Measurements from ENCODE around the gene SAMD1. TPM values are rescaled to one million over a fixed set of nuclear protein-coding genes. Genes with fewer than 3 reads are reported as not detected.

SAMD1 gene
- total RNA-seq, 3 donors from 2014 or later: 10.8 to 15.4 (median 14.2) TPM

DNA sequence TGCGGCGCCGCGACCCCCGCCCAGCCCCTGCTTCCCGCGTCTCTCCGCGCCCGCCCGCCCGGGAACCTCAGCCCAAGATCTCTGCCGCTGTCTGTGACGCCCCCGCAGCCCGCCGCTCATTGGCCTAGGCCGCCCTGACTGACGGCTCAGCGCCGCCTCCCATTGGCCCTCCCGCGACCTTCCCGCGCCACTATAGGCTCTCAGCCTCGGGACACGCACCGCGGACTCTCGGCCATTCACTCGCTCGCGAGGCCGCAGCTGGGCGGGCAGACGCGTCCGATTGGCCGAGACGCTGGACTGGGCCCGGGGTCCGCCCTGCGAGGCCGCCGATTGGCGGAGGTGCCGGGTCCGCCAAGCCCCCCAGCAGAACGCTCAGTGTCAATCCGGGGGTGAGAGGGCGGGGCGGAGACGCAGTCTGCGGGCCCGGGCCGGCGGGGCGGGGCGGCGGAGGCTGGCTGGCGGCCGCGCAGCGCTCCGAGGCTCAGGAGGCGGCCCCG lies 27.2 kb upstream of the SAMD1 start, which contains the start of gene PRKACA:
TSS of gene PRKACA (minus strand) at position 95 of the 497 bp plus-strand sequence. CDS start 215 bp downstream, outside the sequence.
- DNase-seq (ENCODE audit: low spot score in 2 of 2): peak; percentile 98 to 99
- no peaks in the 10 kb centered on the region for H3K27me3 ChIP-seq
- peak; percentile 5 to 49 (median 32) for TF ChIP-seq POLR2AphosphoS5 (IDR thresholded peaks at IDR 0.05)
- TF ChIP-seq, protein P1, sequence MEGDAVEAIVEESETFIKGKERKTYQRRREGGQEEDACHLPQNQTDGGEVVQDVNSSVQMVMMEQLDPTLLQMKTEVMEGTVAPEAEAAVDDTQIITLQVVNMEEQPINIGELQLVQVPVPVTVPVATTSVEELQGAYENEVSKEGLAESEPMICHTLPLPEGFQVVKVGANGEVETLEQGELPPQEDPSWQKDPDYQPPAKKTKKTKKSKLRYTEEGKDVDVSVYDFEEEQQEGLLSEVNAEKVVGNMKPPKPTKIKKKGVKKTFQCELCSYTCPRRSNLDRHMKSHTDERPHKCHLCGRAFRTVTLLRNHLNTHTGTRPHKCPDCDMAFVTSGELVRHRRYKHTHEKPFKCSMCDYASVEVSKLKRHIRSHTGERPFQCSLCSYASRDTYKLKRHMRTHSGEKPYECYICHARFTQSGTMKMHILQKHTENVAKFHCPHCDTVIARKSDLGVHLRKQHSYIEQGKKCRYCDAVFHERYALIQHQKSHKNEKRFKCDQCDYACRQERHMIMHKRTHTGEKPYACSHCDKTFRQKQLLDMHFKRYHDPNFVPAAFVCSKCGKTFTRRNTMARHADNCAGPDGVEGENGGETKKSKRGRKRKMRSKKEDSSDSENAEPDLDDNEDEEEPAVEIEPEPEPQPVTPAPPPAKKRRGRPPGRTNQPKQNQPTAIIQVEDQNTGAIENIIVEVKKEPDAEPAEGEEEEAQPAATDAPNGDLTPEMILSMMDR (IDR thresholded peaks at IDR 0.05): no peak
- peak; percentile 31 for TF ChIP-seq POLR2A (IDR thresholded peaks at IDR 0.05)
- peak within 1 kb of the TSS; percentile 98 to 100 for H3K27ac ChIP-seq
- no peaks in the 10 kb centered on the region for H3K9me3 ChIP-seq
- intact Hi-C loops (cut with DNase I; ENCODE audit: low total_unique reads): no loop called here
- no peaks in the 10 kb centered on the region for H3K36me3 ChIP-seq
- H3K4me3 ChIP-seq: peak within 1 kb of the TSS; percentile 94 to 99 (median 95)
- peaks cover 20 to 30% of the 10 kb centered on the region in 2 donors for H3K4me1 ChIP-seq

DNA sequence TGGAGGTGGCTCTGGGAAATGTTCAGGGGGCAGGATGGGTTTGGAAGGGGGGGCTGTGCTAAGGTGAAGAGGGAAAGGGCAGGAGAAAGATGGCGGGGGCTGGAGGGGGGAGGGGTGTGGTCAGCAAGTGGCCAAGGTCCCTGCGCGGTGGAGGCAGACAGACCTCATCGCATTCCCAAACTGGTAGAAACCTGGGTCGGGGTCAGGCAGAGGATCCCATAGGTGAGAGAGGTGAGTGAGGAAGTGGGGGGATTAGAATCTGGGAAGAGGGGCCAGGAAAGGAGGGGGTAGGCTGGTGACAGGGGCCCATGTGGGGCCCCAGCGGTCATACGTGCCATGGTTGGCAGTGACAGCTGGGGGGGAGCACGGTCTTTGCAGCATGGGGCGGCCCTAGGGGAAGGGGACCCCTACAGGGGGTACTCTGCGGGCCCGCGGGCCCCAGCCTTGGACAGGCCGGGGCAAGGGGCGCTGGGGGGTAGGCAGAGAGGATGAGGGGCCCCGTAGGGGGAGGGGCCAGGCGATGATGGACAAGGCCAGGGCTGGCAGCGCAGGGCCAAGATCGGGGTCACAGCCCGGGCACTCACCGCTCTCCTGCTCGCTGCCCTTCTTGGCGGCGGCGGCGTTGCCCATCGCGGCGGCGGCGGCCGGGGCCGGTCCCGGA lies 26.5 kb upstream of the SAMD1 start:
- TF ChIP-seq POLR2A (IDR thresholded peaks at IDR 0.05) (no peak), POLR2AphosphoS5 (IDR thresholded peaks at IDR 0.05) (no peak)
- TF ChIP-seq, protein P1 (IDR thresholded peaks at IDR 0.05): peak in 1 of 3 donors; percentile 9
- Histone ChIP-seq H3K4me1 (peaks cover 27 to 30% of the 10 kb centered on the region in 2 donors), H3K36me3 (no peaks in the 10 kb centered on the region), H3K27me3 (no peaks in the 10 kb centered on the region), H3K27ac (peak overlapping the region; percentile 98 to 100), H3K4me3 (peak overlapping the region; percentile 94 to 99 (median 95)), H3K9me3 (no peaks in the 10 kb centered on the region)
- intact Hi-C loops (cut with DNase I; ENCODE audit: low total_unique reads): no loop called here
- DNase-seq (ENCODE audit: low spot score in 2 of 2): no peak

DNA sequence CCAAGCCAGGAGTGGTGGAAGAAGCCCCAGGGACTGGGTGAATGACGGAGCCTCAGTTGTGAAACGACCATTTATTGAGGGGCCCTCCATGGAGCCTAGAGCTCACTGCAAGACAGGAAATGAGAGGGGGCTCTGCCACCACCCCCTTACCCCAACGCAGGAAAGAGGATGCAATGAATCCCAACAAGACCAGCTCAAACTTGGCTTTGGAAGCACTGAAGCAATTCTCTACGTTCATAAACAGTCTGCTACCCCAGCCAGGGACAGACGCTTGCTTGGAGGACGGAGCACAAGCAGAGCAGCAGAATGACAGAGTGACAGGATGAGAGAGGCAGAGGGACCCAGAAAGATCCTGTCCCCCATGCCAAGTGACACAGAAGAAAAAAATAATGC lies 26.0 kb upstream of the SAMD1 start:
- TF ChIP-seq, protein P1 (IDR thresholded peaks at IDR 0.05): no peak
- TF ChIP-seq POLR2A (IDR thresholded peaks at IDR 0.05): no peak
- no peak for TF ChIP-seq POLR2AphosphoS5 (IDR thresholded peaks at IDR 0.05)
- intact Hi-C loops (cut with DNase I; ENCODE audit: low total_unique reads): no loop called here
- Histone ChIP-seq H3K36me3 (no peaks in the 10 kb centered on the region), H3K9me3 (no peaks in the 10 kb centered on the region), H3K4me1 (peaks cover 27 to 30% of the 10 kb centered on the region in 2 donors), H3K27ac (peak overlapping the region; percentile 98 to 100), H3K27me3 (no peaks in the 10 kb centered on the region), H3K4me3 (peak overlapping the region; percentile 94 to 99 (median 95))
- DNase-seq (ENCODE audit: low spot score in 2 of 2): no peak

DNA sequence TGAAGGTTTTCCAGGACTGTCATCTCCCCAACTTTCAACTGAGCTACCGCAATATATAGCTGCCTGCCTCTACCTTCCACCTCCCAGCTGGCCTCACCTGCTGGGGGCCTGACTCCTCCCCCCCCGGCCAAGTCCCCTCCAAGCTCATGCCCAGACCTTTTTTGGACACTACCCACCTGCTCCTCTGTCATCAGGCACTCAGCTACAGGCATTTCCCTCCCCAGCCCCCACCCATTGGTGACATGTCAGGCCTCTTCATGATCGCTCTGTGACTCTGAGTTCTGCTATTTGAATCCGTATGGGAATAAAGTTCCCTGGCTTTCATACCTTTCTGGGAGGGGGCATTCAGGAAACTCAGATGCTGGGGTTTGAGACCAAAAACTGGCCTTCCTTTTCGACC lies 25.2 kb upstream of the SAMD1 start:
- no peak for DNase-seq (ENCODE audit: low spot score in 2 of 2)
- H3K36me3 ChIP-seq: no peaks in the 10 kb centered on the region
- intact Hi-C loops (cut with DNase I; ENCODE audit: low total_unique reads): no loop called here
- peak overlapping the region in 2 of 3 donors; percentile 94 to 99 for H3K4me3 ChIP-seq
- peak overlapping the region; percentile 98 to 100 for H3K27ac ChIP-seq
- H3K9me3 ChIP-seq: no peaks in the 10 kb centered on the region
- H3K4me1 ChIP-seq: peaks cover 27 to 30% of the 10 kb centered on the region in 2 donors
- no peaks in the 10 kb centered on the region for H3K27me3 ChIP-seq
- no peak for TF ChIP-seq POLR2AphosphoS5 (IDR thresholded peaks at IDR 0.05)
- TF ChIP-seq POLR2A (IDR thresholded peaks at IDR 0.05): no peak
- TF ChIP-seq, protein P1 (IDR thresholded peaks at IDR 0.05): no peak

DNA sequence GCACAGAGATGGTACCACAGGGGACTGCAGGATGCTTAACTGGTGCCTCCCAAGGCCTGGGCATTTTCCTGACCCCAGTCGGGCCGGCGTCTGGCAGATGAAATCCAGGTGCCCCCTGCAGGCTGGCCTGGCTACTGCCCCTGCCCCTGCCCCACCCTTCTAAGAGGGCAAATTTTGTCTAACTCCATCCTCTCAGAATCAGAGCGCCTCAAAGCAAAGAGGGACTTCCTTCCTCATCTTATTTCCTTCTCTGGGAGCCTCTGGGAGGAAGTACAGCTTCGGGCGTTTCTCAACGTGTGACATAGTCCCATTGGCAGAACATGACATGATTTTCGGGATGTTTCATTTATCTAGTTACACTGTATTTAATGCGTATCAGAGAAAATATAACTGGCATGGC lies 24.3 kb upstream of the SAMD1 start:
- TF ChIP-seq POLR2A (IDR thresholded peaks at IDR 0.05) (no peak), POLR2AphosphoS5 (IDR thresholded peaks at IDR 0.05) (no peak)
- TF ChIP-seq, protein P1 (IDR thresholded peaks at IDR 0.05): peak; percentile 27 to 52 (median 27)
- intact Hi-C loops (cut with DNase I; ENCODE audit: low total_unique reads): no loop called here
- no peaks in the 10 kb centered on the region for H3K9me3 ChIP-seq

More for the DNA sequence above, 24.3 kb upstream of the SAMD1 start:
- H3K4me1 ChIP-seq: peaks cover 27 to 30% of the 10 kb centered on the region in 2 donors
- H3K27me3 ChIP-seq: no peaks in the 10 kb centered on the region
- no peak overlapping the region for H3K4me3 ChIP-seq
- peak overlapping the region; percentile 85 to 93 for H3K27ac ChIP-seq
- DNase-seq (ENCODE audit: low spot score in 2 of 2): no peak
- no peaks in the 10 kb centered on the region for H3K36me3 ChIP-seq

All from breast epithelium (tissue), 4 donors.